KOPT-K1 (cell line): Measurements from ENCODE around the gene UHMK1.

ENCODE experiments used
- H3K27ac ChIP-seq: fragments of 200-600 bp; sonication (generic); 2 replicates; pipeline ENCODE4 v1.5.1; 2016; ENCODE audit warnings: antibody characterized with exemption, mild to moderate bottlenecking, low read depth, low read length; ENCODE audit not compliant: poor library complexity, severe bottlenecking
- H3K36me3 ChIP-seq: fragments of 200-600 bp; sonication (generic); 2 replicates; pipeline ENCODE4 v1.5.1; 2017; ENCODE audit warnings: antibody characterized with exemption, mild to moderate bottlenecking, low read length, moderate library complexity; ENCODE audit not compliant: insufficient read depth
- H3K9me3 ChIP-seq: fragments of 200-600 bp; sonication (generic); 2 replicates; pipeline ENCODE4 v1.5.1; 2017; ENCODE audit warnings: antibody characterized with exemption, low read length, mild to moderate bottlenecking; ENCODE audit not compliant: insufficient read depth, poor library complexity, severe bottlenecking

Gene UHMK1

DNA sequence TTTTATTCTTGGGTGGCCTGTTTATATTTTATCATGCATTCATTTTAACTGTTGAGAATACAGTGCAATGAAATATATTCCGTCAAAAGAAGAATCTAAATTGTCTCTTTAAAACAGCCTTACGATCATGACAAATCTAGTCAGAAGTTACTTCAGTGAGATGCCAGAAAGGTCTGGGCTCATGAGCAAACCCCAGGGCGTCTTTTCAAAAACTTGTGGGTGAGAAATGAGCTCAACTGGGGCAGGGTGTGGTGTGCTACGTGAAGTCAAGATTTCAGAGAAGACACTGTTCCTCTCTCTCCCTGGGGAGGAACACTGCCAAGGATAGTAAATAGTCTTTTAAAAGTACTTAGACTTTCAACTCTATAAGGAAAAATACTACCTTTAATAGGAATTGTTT lies 50.6 kb downstream of the UHMK1 start:
- no peaks in the 10 kb centered on the region for H3K36me3 ChIP-seq
- no peak overlapping the region for H3K27ac ChIP-seq
- H3K9me3 ChIP-seq, result peaks cover 4% of the 10 kb centered on the region

DNA sequence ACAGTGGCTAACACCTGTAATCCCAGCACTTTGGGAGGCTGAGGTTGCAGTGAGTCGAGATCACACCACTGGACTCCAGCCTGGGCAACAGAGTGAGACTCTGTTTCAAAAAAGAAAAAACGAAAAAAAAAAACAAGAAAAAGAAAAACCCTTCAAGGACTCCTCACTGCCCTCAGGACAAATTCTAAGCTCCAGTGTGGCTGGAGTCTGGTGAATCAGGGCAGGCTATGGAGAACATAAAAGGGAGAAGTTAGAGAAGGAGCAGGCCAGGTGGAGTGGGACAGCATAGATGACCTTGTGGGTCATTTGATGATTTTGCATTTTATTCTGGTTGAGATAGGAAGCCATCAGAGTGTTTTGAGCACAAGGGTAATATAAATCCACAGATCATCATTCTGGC lies 51.4 kb downstream of the UHMK1 start:
- H3K9me3 ChIP-seq, result no peaks in the 10 kb centered on the region
- no peak overlapping the region for H3K27ac ChIP-seq
- no peaks in the 10 kb centered on the region for H3K36me3 ChIP-seq

DNA sequence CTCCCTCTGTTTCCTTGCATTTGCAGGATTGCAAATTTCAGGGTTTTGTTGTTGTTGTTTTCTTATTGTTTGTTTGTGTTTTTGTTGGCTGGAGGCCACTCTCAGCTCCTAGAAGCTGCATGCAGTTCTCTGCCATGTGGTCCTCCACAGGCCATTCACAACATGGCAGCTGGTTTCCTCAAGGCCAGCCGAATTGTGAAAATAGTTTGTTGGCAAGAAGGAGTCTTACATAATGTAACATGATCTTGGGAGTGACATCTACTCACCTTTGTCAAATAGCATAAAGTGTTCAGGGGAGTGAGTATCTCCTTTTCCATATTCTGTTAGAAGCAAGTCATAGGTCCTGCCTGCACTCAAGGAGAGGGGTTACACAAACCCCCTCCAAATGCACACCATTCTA lies 53.3 kb downstream of the UHMK1 start:
- Histone ChIP-seq H3K36me3 (no peaks in the 10 kb centered on the region), H3K27ac (no peak overlapping the region), H3K9me3 (no peaks in the 10 kb centered on the region)

DNA sequence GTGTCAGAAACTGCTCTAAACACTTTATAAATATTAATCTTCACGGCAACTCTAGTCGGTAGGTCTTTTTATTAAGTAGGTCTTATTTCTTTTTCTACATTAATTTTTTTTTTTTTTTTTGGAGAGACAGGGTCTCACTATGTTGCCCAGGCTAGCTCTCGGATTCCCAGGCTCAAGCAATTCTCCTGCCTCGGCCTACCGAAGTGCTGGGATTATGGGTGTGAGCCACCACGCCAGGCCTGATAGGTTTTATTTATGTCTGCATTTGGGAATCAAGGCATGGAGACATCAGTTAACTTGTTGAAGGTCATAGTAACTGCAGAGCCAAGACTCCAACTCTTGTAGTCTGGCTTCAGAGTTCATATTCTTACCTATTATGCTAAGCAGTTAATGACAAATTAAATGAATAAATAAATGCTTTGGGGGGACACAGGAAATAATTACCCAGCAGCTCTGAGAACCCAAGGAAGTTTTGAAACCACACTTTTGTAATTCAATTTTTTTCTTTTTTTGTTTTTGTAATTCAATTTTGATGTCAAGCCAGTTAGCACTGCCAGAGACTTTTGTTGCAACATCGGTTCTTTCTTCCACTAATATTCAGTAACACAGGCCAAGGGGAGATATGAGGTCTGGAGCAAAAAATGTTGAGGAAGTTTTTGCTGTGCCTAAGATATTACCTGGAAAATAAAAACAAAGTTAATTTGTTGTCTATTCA lies 54.5 kb downstream of the UHMK1 start:
- no peaks in the 10 kb centered on the region for H3K9me3 ChIP-seq
- H3K36me3 ChIP-seq, result no peaks in the 10 kb centered on the region
- H3K27ac ChIP-seq, result no peak overlapping the region

GRCh38 chr1:162552684-162553252 lies 55.1 kb downstream of the UHMK1 start:
- Histone ChIP-seq H3K36me3 (no peaks in the 10 kb centered on the region), H3K9me3 (no peaks in the 10 kb centered on the region), H3K27ac (no peak overlapping the region)

- H3K9me3 ChIP-seq, result no peaks in the 10 kb centered on the region
- no peak overlapping the region for H3K27ac ChIP-seq
- H3K36me3 ChIP-seq, result no peaks in the 10 kb centered on the region
Measured at GRCh38 chr1:162554258-162554657, 56.6 kb downstream of the UHMK1 start.

DNA sequence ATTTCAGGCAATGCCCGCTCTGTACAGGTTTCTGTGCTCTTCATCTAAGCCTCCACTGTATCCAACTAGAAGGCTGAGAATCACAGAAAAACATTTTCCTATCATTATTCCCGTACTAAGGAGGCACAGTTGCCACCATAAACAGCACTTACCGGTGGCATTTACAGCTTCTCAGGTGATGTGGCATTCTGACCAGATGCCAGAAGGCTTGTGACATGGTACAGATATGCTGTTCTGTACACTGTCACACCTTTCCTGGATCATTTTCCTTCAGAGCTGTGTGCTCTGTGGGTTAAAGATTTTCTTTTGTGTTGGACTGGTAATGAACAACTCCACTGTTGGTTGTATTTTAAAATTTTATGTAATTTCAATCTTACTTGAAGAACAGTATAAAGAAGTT lies 59.9 kb downstream of the UHMK1 start:
- no peaks in the 10 kb centered on the region for H3K36me3 ChIP-seq

DNA sequence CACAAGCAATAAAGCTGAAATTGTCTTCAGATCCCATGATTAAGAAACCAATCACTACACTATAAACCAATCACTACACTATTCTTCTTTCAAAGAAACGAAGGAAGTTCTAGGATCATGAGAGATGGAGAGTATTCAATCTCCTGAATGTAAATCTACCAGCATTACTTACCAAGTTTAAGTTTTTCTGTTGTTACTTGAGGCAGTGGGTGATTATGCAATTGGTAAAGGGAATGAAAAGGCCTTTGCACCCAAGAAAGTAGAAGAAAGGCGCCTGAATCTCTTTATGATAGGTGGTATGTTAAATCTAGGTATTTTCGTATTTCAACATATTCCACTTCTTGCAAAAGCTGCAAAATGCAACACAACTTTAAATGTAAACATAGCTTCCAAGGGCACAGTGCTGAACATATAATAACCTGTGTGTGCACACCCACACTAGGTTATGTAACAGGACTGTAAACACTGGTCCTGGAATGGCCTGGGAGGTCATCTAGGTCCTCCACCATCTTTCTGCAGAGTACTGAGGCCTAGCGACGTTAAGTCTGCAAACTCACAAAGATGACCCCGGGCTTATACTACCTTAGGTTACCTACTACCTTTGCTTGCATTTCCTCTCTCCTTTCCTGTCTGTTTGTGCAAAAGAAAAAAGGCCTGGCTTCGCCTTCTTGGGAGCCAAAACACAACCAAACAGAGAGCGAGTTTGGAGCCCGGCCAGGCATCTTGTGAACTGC lies 62.9 kb downstream of the UHMK1 start:
- peak overlapping the region; percentile 66 for H3K27ac ChIP-seq
- H3K36me3 ChIP-seq, result no peaks in the 10 kb centered on the region
- H3K9me3 ChIP-seq, result no peaks in the 10 kb centered on the region

More for the DNA sequence above, 59.9 kb downstream of the UHMK1 start:
- H3K9me3 ChIP-seq, result no peaks in the 10 kb centered on the region
- no peak overlapping the region for H3K27ac ChIP-seq

DNA sequence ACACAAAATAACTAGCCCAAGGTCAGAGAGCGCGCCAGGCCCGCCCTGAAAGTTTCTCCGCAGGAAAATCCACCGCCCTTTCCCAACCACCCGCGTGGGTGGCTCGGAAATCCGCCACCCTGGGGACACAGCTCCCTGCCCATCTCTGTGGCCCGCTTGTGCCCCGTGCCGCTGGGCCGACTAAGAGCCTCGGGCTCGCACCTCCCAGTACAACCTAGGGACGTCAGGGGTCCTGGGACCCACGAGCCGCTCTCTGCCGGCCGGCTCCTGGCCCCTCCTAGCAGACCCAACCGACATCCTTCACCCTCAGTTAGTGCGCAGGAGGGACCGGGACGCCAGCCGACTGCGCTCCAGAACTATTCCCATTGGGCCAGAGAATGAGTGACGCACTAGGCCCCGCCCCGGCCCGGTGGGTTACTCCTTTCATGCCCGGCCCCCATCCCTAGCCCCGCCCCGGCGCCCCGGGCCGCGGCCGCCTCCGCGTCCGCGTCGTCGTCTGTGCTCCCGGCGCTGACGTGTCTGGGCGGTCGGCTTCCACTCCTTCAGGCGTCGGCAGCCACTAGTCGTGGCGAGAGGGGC lies 63.5 kb downstream of the UHMK1 start:
- Histone ChIP-seq H3K36me3 (no peaks in the 10 kb centered on the region), H3K27ac (peak overlapping the region; percentile 66), H3K9me3 (no peaks in the 10 kb centered on the region)

GRCh38 chr1:162561616-162562469 lies 64.2 kb downstream of the UHMK1 start, which contains the start of gene UAP1:
Gene UAP1 (plus strand): TSS chr1:162561722. CDS start chr1:162566069, 4,347 bp downstream.
- Histone ChIP-seq H3K27ac (peak within 1 kb of the TSS; percentile 66), H3K36me3 (peaks cover 5% of the 10 kb centered on the region; the same call in 1 of the 2 replicates), H3K9me3 (no peaks in the 10 kb centered on the region)

DNA sequence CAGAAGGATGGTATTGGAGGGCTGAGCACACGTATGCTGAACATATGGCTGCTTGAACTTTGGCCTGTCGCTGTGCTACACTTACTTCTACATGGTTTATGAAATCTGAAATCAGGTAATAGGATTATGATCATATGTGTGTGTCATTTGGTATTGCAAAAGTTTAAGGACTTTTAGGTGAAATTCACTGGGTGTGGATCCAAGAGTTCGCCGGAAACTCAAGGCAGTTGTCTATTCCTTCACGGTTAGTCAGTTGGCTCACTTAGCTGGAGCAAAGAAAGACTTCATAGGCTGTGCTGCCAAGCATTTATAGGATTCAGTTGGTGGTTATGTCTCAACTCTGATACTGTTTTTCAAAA lies 64.8 kb downstream of the UHMK1 start:
- H3K9me3 ChIP-seq, result no peaks in the 10 kb centered on the region
- H3K36me3 ChIP-seq, result peaks cover 11% of the 10 kb centered on the region; the same call in 1 of the 2 replicates
- no peak overlapping the region for H3K27ac ChIP-seq

DNA sequence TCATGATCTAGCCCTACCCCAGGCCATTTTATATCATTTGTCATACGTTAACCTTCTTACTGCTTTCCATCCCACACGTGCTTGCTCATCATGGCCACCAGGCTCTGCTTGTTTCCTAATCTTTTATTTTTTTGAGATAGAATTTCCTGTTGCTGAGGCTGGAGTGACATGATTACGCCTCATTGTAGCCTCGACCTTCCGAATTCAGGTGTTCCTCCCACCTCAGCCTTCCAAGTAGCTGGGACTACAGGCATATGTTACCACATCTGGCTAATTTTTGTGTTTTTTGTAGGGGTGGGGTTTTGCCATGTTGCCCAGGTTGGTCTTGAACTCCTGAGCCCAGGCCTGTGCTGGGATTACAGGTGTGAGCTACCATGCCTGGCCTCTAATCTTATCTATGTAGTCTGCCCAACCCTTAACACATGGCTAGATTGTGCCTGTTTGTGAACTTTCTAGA lies 67.2 kb downstream of the UHMK1 start:
- no peak overlapping the region for H3K27ac ChIP-seq
- H3K36me3 ChIP-seq, result peaks cover 29% of the 10 kb centered on the region
- no peaks in the 10 kb centered on the region for H3K9me3 ChIP-seq

DNA sequence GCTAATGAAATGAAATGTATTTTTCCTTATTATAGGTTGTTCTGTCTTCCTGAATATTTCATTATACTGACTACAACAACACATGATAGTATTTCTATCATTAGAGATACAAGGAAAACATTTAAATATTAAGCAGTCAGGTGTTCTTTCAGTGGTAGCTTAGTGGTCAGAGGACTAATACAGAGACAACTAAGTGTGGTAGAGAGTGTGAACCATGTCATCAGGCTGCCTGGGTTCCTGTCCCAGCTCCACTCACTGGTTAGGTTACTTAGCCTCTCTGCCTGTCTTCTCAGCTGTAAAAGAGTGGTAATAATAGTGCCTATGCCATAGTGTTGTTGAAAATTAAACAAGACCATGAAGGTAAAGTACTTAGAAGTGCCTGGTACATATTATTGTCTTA lies 67.8 kb downstream of the UHMK1 start:
- H3K36me3 ChIP-seq, result peaks cover 29% of the 10 kb centered on the region
- no peak overlapping the region for H3K27ac ChIP-seq
- H3K9me3 ChIP-seq, result no peaks in the 10 kb centered on the region

GRCh38 chr1:162566870-162567269 lies 69.3 kb downstream of the UHMK1 start:
- Histone ChIP-seq H3K36me3 (peaks cover 29% of the 10 kb centered on the region), H3K9me3 (no peaks in the 10 kb centered on the region), H3K27ac (no peak overlapping the region)
